Omental fat pad (tissue), 4 donors: Measurements from ENCODE around the gene PHYKPL. TPM values are rescaled to one million over a fixed set of nuclear protein-coding genes. Genes with fewer than 3 reads are reported as not detected.

Experiments
- ATAC-seq: fragments of 150-250 bp; one replicate; pipeline ENCODE4 v1.9.1; 2016; ENCODE audit warnings: mild to moderate bottlenecking, moderate library complexity; ENCODE audit not compliant: low FRiP score
- DNase-seq: peaks from one replicate; pipeline ENCODE4 v3.0.0-alpha.2; 2019; ENCODE audit warnings: low spot score
- total RNA-seq, 4 donors: library from RNA; depleted of rRNA; stranded (reverse); fragments of >200 nt; gene quantifications; one replicate each; pipeline ENCODE4 v1.1.0, GENCODE V29; 2016
- TF ChIP-seq, protein P1 (sequence below), 3 donors: fragments of 450-650 bp; IDR thresholded peaks; one replicate each; pipeline ENCODE4 v1.5.1; 2016 to 2017; ENCODE audit warnings: antibody characterized with exemption in 3 of 3, mild to moderate bottlenecking in 3 of 3, moderate library complexity in 2 of 3

The PHYKPL gene
- total RNA-seq, 4 donors from 2014 or later: 62.3 to 104 (median 82.0) TPM

DNA sequence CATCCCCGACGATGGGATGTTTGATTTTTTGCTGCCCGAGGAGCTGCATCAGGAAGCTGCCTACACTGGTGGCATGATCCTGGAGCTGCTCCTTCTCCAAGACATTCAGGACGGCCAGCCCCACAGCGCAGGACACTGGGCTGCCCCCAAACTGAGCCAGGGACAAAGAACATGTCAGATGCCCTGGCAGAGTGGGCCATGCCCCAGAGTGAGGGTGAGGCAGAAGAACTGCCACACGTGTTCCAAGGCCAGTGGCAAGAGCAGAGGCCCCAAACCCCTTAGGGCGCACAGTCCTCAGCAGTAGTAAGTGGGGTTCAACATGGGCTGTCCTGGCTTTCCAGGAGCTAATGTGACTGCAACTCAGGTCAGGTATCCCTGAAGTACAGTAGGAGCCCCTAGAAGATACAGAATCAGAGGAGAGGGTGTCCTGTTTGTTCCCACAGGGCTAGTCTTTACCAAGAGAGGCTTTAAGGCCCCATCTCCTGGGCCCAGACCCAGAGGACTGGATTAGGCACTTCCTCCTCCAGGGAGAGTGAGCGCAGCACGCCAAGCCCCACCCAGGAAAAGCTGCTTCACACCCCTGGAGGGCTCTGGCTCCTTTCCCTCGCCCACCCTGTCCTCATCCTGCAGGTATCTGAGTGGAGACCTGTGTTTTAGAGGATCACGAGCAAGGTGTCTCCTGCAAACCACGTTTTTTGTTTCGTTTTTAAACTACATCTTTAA, 17.2 kb downstream of the PHYKPL start:
- ATAC-seq (no peak), DNase-seq (no peak)
- TF ChIP-seq, protein P1, sequence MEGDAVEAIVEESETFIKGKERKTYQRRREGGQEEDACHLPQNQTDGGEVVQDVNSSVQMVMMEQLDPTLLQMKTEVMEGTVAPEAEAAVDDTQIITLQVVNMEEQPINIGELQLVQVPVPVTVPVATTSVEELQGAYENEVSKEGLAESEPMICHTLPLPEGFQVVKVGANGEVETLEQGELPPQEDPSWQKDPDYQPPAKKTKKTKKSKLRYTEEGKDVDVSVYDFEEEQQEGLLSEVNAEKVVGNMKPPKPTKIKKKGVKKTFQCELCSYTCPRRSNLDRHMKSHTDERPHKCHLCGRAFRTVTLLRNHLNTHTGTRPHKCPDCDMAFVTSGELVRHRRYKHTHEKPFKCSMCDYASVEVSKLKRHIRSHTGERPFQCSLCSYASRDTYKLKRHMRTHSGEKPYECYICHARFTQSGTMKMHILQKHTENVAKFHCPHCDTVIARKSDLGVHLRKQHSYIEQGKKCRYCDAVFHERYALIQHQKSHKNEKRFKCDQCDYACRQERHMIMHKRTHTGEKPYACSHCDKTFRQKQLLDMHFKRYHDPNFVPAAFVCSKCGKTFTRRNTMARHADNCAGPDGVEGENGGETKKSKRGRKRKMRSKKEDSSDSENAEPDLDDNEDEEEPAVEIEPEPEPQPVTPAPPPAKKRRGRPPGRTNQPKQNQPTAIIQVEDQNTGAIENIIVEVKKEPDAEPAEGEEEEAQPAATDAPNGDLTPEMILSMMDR (IDR thresholded peaks at IDR 0.05): no peak

DNA sequence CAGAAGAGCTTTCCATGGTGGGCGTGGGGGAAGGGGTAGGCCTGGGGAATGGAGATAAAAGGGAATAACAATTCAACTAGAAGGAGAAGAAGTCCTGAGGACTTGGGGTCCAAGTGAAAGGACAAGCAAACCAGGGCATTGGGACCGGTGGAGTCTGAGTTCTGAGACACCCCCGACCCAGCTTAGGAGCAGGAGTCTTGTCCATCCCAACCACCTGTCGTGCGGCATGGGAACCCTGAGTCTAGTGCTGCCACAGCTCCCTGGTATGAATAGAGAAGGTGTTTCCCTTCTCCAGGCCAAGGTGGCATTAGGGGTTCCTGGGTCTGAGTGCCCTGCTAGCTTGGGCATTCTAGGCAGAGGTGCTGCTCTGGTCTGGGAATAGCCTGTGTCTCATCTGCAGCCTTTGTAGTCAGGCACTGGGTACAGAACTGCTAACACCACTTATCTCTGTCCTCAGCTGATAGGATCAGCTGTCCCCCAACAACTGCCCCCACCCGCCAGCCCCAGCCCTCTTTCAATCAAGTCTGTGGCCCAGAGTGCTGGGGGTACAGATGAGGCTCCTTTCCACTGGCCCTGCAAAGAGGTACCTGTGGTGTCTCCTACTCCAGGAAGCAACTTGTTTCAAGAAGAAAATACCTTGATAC, 18.3 kb downstream of the PHYKPL start:
- DNase-seq (no peak), ATAC-seq (no peak)
- TF ChIP-seq, protein P1 (IDR thresholded peaks at IDR 0.05): no peak

DNA sequence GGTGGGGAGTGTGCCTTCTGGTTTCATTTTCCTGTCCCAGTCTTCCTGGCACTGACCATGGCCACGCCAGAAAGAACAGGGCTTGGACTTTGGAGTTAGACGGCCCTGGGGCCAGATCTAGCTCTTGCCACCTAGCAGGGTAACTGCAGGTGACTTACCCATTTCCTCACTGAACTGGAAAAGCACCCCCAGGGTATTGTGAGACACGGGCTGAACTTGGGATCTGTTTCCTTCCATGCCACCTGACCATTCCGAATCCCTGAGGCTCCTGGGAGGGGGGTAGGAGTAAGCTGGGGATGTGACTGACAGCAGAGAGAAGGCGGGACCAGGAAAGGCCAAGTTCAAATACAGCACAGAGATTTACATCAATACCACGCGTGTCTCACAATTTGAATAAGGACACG, 18.9 kb downstream of the PHYKPL start:
- DNase-seq: no peak

DNA sequence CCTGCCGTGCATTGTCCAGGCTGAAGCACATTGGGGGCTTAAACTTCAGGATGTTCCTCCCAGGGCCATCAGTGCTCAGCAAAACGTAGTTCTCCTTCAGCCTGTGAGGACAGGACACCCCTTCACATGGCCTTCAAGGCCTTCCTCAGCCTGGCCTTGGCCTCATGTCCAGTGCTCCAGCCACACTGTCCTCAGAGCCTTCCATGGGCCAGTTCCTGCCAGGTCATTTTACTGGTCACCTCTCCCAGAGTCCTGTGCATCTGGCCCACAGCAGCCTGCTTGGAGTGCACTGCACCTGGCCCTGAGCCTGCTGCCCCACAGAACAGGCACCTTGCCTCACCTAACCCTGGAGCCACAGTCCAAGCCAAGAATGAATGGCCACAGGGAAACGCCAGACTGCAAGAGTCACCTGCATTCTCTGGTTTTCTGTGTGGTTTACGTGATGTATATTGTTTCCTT, 19.6 kb downstream of the PHYKPL start:
- ATAC-seq: no peak
- DNase-seq: no peak

More for the DNA sequence above, 18.9 kb downstream of the PHYKPL start:
- TF ChIP-seq, protein P1 (IDR thresholded peaks at IDR 0.05): no peak
- no peak for ATAC-seq

DNA sequence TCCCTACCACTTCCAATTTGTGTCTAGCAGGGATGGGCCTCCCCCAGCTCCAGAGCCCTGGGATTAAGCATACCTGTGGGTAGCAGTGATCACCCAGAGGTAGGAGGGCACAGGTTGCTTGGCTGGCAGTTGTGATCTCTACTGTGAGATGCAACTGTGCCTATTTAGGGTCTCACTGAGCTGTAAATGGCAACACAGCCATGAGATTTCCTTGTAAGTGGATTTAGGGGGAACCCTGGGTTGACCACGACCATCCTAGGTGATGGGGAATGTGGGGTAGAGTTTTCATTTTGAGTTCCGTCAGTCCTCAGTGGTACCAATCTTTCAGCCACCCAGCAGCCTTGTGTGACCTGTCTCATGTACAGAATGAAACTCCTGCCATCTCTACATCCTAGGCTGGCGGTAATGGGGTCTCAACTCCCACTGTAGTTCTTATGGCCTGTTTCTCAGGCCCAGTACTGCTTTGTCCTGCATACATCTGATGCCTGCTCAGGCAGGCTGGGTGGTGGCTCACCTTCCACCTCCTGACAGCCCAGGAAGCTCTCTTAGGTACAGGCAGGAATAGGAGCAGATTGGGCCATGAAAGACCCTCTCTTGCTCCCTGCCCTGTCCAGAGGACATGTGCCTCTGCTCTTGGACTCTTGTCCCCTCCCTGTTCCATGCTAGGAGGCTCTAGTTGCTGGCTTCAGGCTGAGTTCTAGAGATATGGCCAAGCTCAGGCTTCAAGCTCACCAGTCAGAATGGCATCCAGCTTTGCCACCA, 20.2 kb downstream of the PHYKPL start:
- no peak for ATAC-seq
- no peak for DNase-seq
- TF ChIP-seq, protein P1 (IDR thresholded peaks at IDR 0.05): no peak

More for the DNA sequence above, 19.6 kb downstream of the PHYKPL start:
- TF ChIP-seq, protein P1 (IDR thresholded peaks at IDR 0.05): no peak

DNA sequence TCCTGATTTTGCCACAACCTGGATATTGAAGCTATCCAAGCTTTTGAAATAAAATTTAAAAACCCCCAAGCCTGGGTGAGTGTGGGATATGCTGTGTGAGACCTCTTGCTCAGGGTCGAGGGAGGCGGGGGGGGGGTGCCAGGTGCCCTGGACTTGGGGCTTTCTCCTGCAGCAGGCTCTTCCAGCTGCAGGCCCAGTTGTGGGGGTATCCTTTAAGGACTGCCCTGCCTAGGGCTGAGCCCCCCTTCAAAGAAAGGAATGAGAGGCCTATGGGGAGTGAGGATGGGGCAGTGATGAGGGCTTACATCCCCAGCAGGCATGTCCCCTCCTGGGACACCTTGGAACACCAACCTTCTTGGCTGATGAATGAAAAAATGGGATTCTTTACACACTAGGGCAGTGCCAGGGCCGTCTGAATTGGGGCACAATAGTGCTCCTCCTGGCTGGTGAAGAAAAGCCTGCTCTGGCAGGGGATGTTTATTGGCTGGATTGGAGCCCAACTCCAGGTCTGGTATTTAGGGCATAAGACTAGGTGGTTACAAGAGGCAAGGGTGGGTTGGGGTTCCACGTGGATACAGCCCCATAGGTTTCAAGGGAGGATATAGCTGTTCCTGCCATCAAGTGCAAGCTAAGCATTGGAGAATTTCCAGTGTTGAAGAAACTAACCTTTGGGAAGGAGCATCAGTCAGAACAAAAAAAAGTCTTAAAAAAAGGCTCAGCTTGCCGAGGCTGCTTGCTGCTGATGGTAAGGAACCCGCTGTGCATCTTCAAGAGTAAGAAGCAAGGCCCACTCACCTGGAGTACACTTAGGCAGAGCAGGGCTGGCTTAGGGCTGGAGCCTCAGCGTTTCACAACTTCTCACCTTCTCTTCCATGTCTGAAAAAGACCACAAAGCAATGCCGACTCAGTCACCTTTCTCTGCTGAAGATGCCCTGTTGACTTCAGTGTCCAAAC, 21.2 kb downstream of the PHYKPL start:
- ATAC-seq (no peak), DNase-seq (no peak)
- TF ChIP-seq, protein P1 (IDR thresholded peaks at IDR 0.05): no peak
